HepG2 (cell line): ENCODE data around the gene ZNF23. TPM values are rescaled to one million over a fixed set of nuclear protein-coding genes. Genes with fewer than 3 reads are reported as not detected.

ENCODE experiments used
- ADNP ChIP-seq: sonication (generic); formaldehyde crosslinking; IDR thresholded peaks from 2 replicates; pipeline ENCODE4 v1.4.0; 2020; ENCODE audit warnings: missing genetic modification reagents
- EEA1 ChIP-seq: sonication (generic); formaldehyde crosslinking; IDR thresholded peaks from 2 replicates; pipeline ENCODE4 v1.5.1; 2020; ENCODE audit warnings: mild to moderate bottlenecking, missing genetic modification reagents, borderline replicate concordance
- GATAD1 ChIP-seq: IDR thresholded peaks from 2 replicates; pipeline ENCODE4 v1.6.1; 2016; ENCODE audit warnings: missing genetic modification reagents, missing compliant biosample characterization
- HNRNPK ChIP-seq: fragments of 200-400 bp; formaldehyde crosslinking; IDR thresholded peaks from 2 replicates; pipeline ENCODE4 v1.6.1; 2018; ENCODE audit warnings: low read length, low read depth, moderate library complexity, mild to moderate bottlenecking; ENCODE audit not compliant: poor library complexity, severe bottlenecking
- ISX ChIP-seq: sonication (generic); formaldehyde crosslinking; conservative IDR thresholded peaks from 2 replicates; pipeline ENCODE4 v1.5.0; 2020; ENCODE audit warnings: missing genetic modification reagents
- KDM2A ChIP-seq: sonication (generic); formaldehyde crosslinking; IDR thresholded peaks from 2 replicates; pipeline ENCODE4 v1.4.0; 2020; ENCODE audit warnings: low read depth, missing genetic modification reagents, borderline replicate concordance
- NCOA5 ChIP-seq: sonication (generic); formaldehyde crosslinking; IDR thresholded peaks from 2 replicates; pipeline ENCODE4 v1.4.0; 2020; ENCODE audit warnings: missing genetic modification reagents
- NR2F6 ChIP-seq, 2 experiments: IDR thresholded peaks; 2 replicates each; pipeline ENCODE4 v1.6.1; 2016; ENCODE audit warnings: antibody characterized with exemption in 1 of 2, mild to moderate bottlenecking in 1 of 2
- RARA ChIP-seq: IDR thresholded peaks from 2 replicates; pipeline ENCODE4 v1.6.1; 2016; ENCODE audit warnings: missing genetic modification reagents, missing compliant biosample characterization
- SP1 ChIP-seq, 2 experiments: fragments of 450-650 bp in 1 of 2; sonication (generic) in 1 of 2; formaldehyde crosslinking in 1 of 2; IDR thresholded peaks; 2 replicates each; pipeline versions ENCODE4 v1.4.0 to v1.6.1; 2016 to 2020; ENCODE audit warnings: missing genetic modification reagents in 1 of 2
- ZFX ChIP-seq: sonication (generic); formaldehyde crosslinking; IDR thresholded peaks from 2 replicates; pipeline ENCODE4 v1.4.0; 2020; ENCODE audit warnings: mild to moderate bottlenecking, low read depth, missing genetic modification reagents, moderate library complexity
- ZMAT3 ChIP-seq: sonication (generic); formaldehyde crosslinking; conservative IDR thresholded peaks from 2 replicates; pipeline ENCODE4 v1.7.0; 2021; ENCODE audit warnings: missing genetic modification reagents
- ZNF34 ChIP-seq: sonication (generic); formaldehyde crosslinking; IDR thresholded peaks from 2 replicates; pipeline ENCODE4 v1.4.0; 2020; ENCODE audit warnings: mild to moderate bottlenecking, missing genetic modification reagents, borderline replicate concordance
- ZNF343 ChIP-seq: sonication (generic); formaldehyde crosslinking; IDR thresholded peaks from 2 replicates; pipeline ENCODE4 v1.4.0; 2020; ENCODE audit warnings: mild to moderate bottlenecking, missing genetic modification reagents
- ZNF446 ChIP-seq: sonication (generic); formaldehyde crosslinking; IDR thresholded peaks from 2 replicates; pipeline ENCODE4 v1.5.0; 2020; ENCODE audit warnings: mild to moderate bottlenecking, missing genetic modification reagents
- ZNF496 ChIP-seq: sonication (generic); formaldehyde crosslinking; IDR thresholded peaks from 2 replicates; pipeline ENCODE4 v1.8.1; 2023; ENCODE audit warnings: mild to moderate bottlenecking, moderate library complexity, missing genetic modification reagents; ENCODE audit not compliant: insufficient replicate concordance
- ZNF670 ChIP-seq: sonication (generic); formaldehyde crosslinking; IDR thresholded peaks from 2 replicates; pipeline ENCODE4 v1.8.0; 2022; ENCODE audit warnings: mild to moderate bottlenecking, missing genetic modification reagents, borderline replicate concordance
- ZNF703 ChIP-seq: sonication (generic); formaldehyde crosslinking; IDR thresholded peaks from 2 replicates; pipeline ENCODE4 v1.5.1; 2020; ENCODE audit warnings: missing genetic modification reagents, mild to moderate bottlenecking, moderate library complexity, borderline replicate concordance
- ZNF775 ChIP-seq: sonication (generic); formaldehyde crosslinking; IDR thresholded peaks from 2 replicates; pipeline ENCODE4 v1.4.0; 2020; ENCODE audit warnings: missing genetic modification reagents, mild to moderate bottlenecking, moderate library complexity, borderline replicate concordance
- ZNF781 ChIP-seq: sonication (generic); formaldehyde crosslinking; IDR thresholded peaks from 2 replicates; pipeline ENCODE4 v1.5.1; 2020; ENCODE audit warnings: borderline replicate concordance, mild to moderate bottlenecking, missing genetic modification reagents; ENCODE audit errors: not compliant biosample characterization
- polyA plus RNA-seq, 8 experiments: library from polyadenylated mRNA; depleted of rRNA in 3 of 8; stranded (reverse) in 7 of 8; unstranded in 1 of 8; fragments of >200 nt; fragmentation: Illumina TruSeq in 4 of 8; extraction: Trizol in 4 of 8; gene quantifications; 2 replicates each; pipeline versions ENCODE4 v1.2.1 to v1.2.3, GENCODE V29; 2011 to 2016; ENCODE audit warnings: low read depth in 4 of 8, missing spikeins in 1 of 8, mixed read lengths in 1 of 8; ENCODE audit not compliant: insufficient read depth in 1 of 8
- total RNA-seq, 5 experiments: library from RNA; depleted of rRNA; stranded (reverse); fragments of >200 nt; fragmentation: Illumina TruSeq; extraction: Trizol; gene quantifications; 2 replicates each; pipeline ENCODE4 v1.2.3, GENCODE V29; 2016; ENCODE audit warnings: low read depth in 1 of 5
- TF ChIP-seq, protein P1 (sequence below): sonication (generic); formaldehyde crosslinking; conservative IDR thresholded peaks from 2 replicates; pipeline ENCODE4 v1.5.0; 2020; ENCODE audit warnings: missing genetic modification reagents
- TF ChIP-seq, protein P2 (sequence below): IDR thresholded peaks from 2 replicates; pipeline ENCODE4 v1.6.1; 2016; ENCODE audit warnings: mild to moderate bottlenecking
- TF ChIP-seq, protein P3 (sequence below): sonication (generic); formaldehyde crosslinking; IDR thresholded peaks from 2 replicates; pipeline ENCODE4 v1.8.1; 2023; ENCODE audit warnings: mild to moderate bottlenecking, missing genetic modification reagents
- TF ChIP-seq, protein P4 (sequence below): sonication (generic); formaldehyde crosslinking; IDR thresholded peaks from 2 replicates; pipeline ENCODE4 v1.9.0; 2021; ENCODE audit warnings: missing genetic modification reagents, mild to moderate bottlenecking, borderline replicate concordance

Gene ZNF23
- total and polyA plus RNA-seq, 2 of the 13 experiments (the other 11 are each of a cell fraction or from before 2014, with no cell fraction given) = 8.6 to 12.2 TPM

DNA sequence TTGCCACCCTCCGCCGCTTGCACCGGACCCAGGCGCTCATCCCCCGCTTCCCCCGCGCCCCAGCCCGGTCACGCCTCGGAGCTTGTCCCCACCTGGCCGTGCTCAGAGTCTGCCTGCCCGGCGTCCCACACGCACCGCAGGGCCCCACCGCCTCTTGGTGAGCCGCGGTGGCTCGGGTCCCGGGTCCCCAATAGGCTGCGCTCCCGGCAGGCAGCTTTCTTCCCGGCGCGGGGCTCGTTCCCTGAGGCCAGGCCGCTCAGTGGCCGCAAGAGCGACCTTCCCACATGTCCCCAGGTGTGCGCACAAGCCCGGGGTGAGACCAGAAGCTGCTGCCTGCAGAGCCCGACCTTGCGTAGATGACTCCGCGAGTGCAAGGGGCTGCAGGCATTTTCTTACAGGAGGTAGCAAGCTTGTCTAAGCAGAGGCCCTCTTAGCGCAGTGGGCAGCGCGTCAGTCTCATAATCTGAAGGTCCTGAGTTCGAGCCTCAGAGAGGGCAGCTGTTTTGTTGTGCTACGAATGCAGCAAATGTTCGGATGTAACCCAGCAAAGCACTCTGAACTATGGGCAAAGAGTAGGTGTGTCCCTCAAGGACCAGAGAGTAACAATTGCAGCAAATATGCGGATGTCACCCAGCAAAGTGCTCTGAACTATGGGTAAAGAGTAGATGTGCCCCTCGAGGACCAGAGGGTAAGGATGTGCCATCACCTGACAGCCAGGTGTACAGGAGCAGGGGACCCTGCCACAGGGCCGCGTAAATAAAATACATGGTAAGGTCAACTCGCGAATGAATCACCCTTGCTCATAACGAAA lies 35.8 kb downstream of the ZNF23 start (continued):
- peak; percentile 79 for TF ChIP-seq NR2F6 (IDR thresholded peaks at IDR 0.05)
- TF ChIP-seq NR2F6 (CRISPR knock-in tag; IDR thresholded peaks at IDR 0.05) = peak; percentile 86; the same call in 1 of the 2 replicates
- TF ChIP-seq NCOA5 (CRISPR knock-in tag) = no peak; the same call in 1 of the 2 replicates
- 0 out of 2 replicates have a peak, but pooled peaks have one; percentile 13 for TF ChIP-seq EEA1 (CRISPR knock-in tag)
- peak; percentile 90 for TF ChIP-seq ZFX
- peak; percentile 16 for TF ChIP-seq HNRNPK
- no peak; the same call in 1 of the 2 replicates for TF ChIP-seq ZNF670 (CRISPR knock-in tag)
- peak; percentile 98 for TF ChIP-seq KDM2A (CRISPR knock-in tag)
- TF ChIP-seq, protein P1, sequence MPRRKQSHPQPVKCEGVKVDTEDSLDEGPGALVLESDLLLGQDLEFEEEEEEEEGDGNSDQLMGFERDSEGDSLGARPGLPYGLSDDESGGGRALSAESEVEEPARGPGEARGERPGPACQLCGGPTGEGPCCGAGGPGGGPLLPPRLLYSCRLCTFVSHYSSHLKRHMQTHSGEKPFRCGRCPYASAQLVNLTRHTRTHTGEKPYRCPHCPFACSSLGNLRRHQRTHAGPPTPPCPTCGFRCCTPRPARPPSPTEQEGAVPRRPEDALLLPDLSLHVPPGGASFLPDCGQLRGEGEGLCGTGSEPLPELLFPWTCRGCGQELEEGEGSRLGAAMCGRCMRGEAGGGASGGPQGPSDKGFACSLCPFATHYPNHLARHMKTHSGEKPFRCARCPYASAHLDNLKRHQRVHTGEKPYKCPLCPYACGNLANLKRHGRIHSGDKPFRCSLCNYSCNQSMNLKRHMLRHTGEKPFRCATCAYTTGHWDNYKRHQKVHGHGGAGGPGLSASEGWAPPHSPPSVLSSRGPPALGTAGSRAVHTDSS (CRISPR knock-in tag) = peak; percentile 91
- 0 out of 2 replicates have a peak, but pooled peaks have one; percentile 84 for TF ChIP-seq ZNF775 (CRISPR knock-in tag)
- TF ChIP-seq, protein P2, sequence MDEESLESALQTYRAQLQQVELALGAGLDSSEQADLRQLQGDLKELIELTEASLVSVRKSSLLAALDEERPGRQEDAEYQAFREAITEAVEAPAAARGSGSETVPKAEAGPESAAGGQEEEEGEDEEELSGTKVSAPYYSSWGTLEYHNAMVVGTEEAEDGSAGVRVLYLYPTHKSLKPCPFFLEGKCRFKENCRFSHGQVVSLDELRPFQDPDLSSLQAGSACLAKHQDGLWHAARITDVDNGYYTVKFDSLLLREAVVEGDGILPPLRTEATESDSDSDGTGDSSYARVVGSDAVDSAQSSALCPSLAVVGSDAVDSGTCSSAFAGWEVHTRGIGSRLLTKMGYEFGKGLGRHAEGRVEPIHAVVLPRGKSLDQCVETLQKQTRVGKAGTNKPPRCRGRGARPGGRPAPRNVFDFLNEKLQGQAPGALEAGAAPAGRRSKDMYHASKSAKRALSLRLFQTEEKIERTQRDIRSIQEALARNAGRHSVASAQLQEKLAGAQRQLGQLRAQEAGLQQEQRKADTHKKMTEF (CRISPR knock-in tag) = peak; percentile 99
- TF ChIP-seq, protein P3, sequence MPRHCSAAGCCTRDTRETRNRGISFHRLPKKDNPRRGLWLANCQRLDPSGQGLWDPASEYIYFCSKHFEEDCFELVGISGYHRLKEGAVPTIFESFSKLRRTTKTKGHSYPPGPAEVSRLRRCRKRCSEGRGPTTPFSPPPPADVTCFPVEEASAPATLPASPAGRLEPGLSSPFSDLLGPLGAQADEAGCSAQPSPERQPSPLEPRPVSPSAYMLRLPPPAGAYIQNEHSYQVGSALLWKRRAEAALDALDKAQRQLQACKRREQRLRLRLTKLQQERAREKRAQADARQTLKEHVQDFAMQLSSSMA (CRISPR knock-in tag) = peak; percentile 68; the same call in 1 of the 2 replicates
- peak; percentile 71 for TF ChIP-seq GATAD1 (CRISPR knock-in tag)
- TF ChIP-seq ZMAT3 = peak; percentile 88
- TF ChIP-seq ZNF446 (CRISPR knock-in tag) = 0 out of 2 replicates have a peak, but pooled peaks have one; percentile 45
- peak; percentile 94 for TF ChIP-seq ZNF343 (CRISPR knock-in tag)
- no peak for TF ChIP-seq ZNF703
- 0 out of 2 replicates have a peak, but pooled peaks have one; percentile 37 for TF ChIP-seq ISX (CRISPR knock-in tag)
- TF ChIP-seq ZNF34 (CRISPR knock-in tag) = peak; percentile 97
- peak; percentile 52 for TF ChIP-seq ZNF781 (CRISPR knock-in tag)
- peak; percentile 74; the same call in 1 of the 2 replicates for TF ChIP-seq ADNP
- peak; percentile 69 for TF ChIP-seq RARA (CRISPR knock-in tag)
- no peak for TF ChIP-seq ZNF496 (CRISPR knock-in tag)
- TF ChIP-seq SP1 (IDR thresholded peaks at IDR 0.05) = no peak
- peak; percentile 78 for TF ChIP-seq SP1 (CRISPR knock-in tag; IDR thresholded peaks at IDR 0.05)
- TF ChIP-seq, protein P4, sequence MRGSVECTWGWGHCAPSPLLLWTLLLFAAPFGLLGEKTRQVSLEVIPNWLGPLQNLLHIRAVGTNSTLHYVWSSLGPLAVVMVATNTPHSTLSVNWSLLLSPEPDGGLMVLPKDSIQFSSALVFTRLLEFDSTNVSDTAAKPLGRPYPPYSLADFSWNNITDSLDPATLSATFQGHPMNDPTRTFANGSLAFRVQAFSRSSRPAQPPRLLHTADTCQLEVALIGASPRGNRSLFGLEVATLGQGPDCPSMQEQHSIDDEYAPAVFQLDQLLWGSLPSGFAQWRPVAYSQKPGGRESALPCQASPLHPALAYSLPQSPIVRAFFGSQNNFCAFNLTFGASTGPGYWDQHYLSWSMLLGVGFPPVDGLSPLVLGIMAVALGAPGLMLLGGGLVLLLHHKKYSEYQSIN (CRISPR knock-in tag) = no peak; the same call in 1 of the 2 replicates
